Liver (tissue), 9 donors: ENCODE data around the gene CAPSL. TPM values are rescaled to one million over a fixed set of nuclear protein-coding genes. Genes with fewer than 3 reads are reported as not detected.

ENCODE experiments used
- DNase-seq: peaks from one replicate; pipeline ENCODE4 v3.0.0-alpha.2; 2017; ENCODE audit warnings: low spot score
- H3K27ac ChIP-seq, 2 donors: one replicate each; pipeline ENCODE4 v1.7.0; 2013; ENCODE audit warnings: inconsistent platforms in 2 of 2, low read length in 2 of 2, control low read depth in 1 of 2, low read depth in 1 of 2, mild to moderate bottlenecking in 1 of 2
- H3K27me3 ChIP-seq, 4 donors: one replicate each; pipeline versions ENCODE4 v1.6.1 to v1.7.0; 2013; ENCODE audit warnings: low read length in 3 of 4, inconsistent platforms in 1 of 4, mild to moderate bottlenecking in 1 of 4, moderate library complexity in 1 of 4; ENCODE audit not compliant: control insufficient read depth in 4 of 4, insufficient read depth in 4 of 4
- H3K36me3 ChIP-seq, 4 donors: one replicate each; pipeline versions ENCODE4 v1.6.1 to v1.7.0; 2013; ENCODE audit warnings: low read length in 3 of 4, mild to moderate bottlenecking in 3 of 4, low read depth in 1 of 4, moderate library complexity in 1 of 4; ENCODE audit not compliant: control insufficient read depth in 4 of 4, insufficient read depth in 3 of 4
- H3K4me1 ChIP-seq, 4 donors: one replicate each; pipeline versions ENCODE4 v1.6.1 to v1.7.0; 2013; ENCODE audit warnings: low read length in 3 of 4, mild to moderate bottlenecking in 3 of 4, moderate library complexity in 1 of 4; ENCODE audit not compliant: control insufficient read depth in 4 of 4, insufficient read depth in 4 of 4
- H3K4me3 ChIP-seq, 3 donors: one replicate each; pipeline versions ENCODE4 v1.6.1 to v1.7.0; 2013; ENCODE audit warnings: low read length in 3 of 3, control low read depth in 1 of 3, low read depth in 1 of 3, mild to moderate bottlenecking in 1 of 3
- H3K9ac ChIP-seq, 2 donors: one replicate each; pipeline ENCODE4 v1.7.0; 2013; ENCODE audit warnings: low read length in 2 of 2, mild to moderate bottlenecking in 2 of 2, moderate library complexity in 2 of 2, control low read depth in 1 of 2, low read depth in 1 of 2
- H3K9me3 ChIP-seq, 4 donors: one replicate each; pipeline versions ENCODE4 v1.6.1 to v1.7.0; 2013; ENCODE audit warnings: low read length in 3 of 4; ENCODE audit not compliant: control insufficient read depth in 4 of 4
- EGR1 ChIP-seq, 2 donors: IDR thresholded peaks; 2 replicates each; pipeline ENCODE4 v1.6.1; 2016 to 2018; ENCODE audit warnings: antibody characterized with exemption in 2 of 2, low read depth in 2 of 2
- FOXA1 ChIP-seq: IDR thresholded peaks from 2 replicates; pipeline ENCODE4 v1.6.1; 2016; ENCODE audit warnings: antibody characterized with exemption
- FOXA2 ChIP-seq: IDR thresholded peaks from 2 replicates; pipeline ENCODE4 v1.6.1; 2016; ENCODE audit warnings: antibody characterized with exemption
- GABPA ChIP-seq, 2 donors: IDR thresholded peaks in 1 of 2; conservative IDR thresholded peaks in 1 of 2; 2 replicates each; pipeline ENCODE4 v1.6.1; 2016; ENCODE audit warnings: antibody characterized with exemption in 2 of 2, mild to moderate bottlenecking in 1 of 2, moderate library complexity in 1 of 2
- HNF4A ChIP-seq, 2 donors: conservative IDR thresholded peaks; 2 replicates each; pipeline ENCODE4 v1.6.1; 2016; ENCODE audit warnings: antibody characterized with exemption in 2 of 2, mild to moderate bottlenecking in 2 of 2
- HNF4G ChIP-seq: IDR thresholded peaks from 2 replicates; pipeline ENCODE4 v1.6.1; 2016; ENCODE audit warnings: antibody characterized with exemption
- JUND ChIP-seq, 2 donors: IDR thresholded peaks; 2 replicates each; pipeline ENCODE4 v1.6.1; 2016; ENCODE audit warnings: antibody characterized with exemption in 2 of 2
- NR2F2 ChIP-seq: IDR thresholded peaks from 2 replicates; pipeline ENCODE4 v1.6.1; 2016; ENCODE audit warnings: antibody characterized with exemption
- RAD21 ChIP-seq, 2 donors: IDR thresholded peaks; 2 replicates each; pipeline ENCODE4 v1.6.1; 2016; ENCODE audit warnings: antibody characterized with exemption in 2 of 2, mild to moderate bottlenecking in 2 of 2
- RXRA ChIP-seq, 2 donors: IDR thresholded peaks; 2 replicates each; pipeline ENCODE4 v1.6.1; 2017 to 2018; ENCODE audit warnings: antibody characterized with exemption in 2 of 2, mild to moderate bottlenecking in 1 of 2
- SP1 ChIP-seq: IDR thresholded peaks from 2 replicates; pipeline ENCODE4 v1.6.1; 2018; ENCODE audit warnings: antibody characterized with exemption, mild to moderate bottlenecking
- TAF1 ChIP-seq: conservative IDR thresholded peaks from 2 replicates; pipeline ENCODE4 v1.6.1; 2016; ENCODE audit warnings: antibody characterized with exemption, mild to moderate bottlenecking
- YY1 ChIP-seq: IDR thresholded peaks from 2 replicates; pipeline ENCODE4 v1.6.1; 2016; ENCODE audit warnings: antibody characterized with exemption, mild to moderate bottlenecking
- WGBS: extraction: QIAGEN DNeasy Blood & Tissue Kit; methylation state at CpG from one replicate; pipeline ENCODE4 v1.1.7; 2013; 5-methylcytosine and 5-hydroxymethylcytosine counted together
- polyA plus RNA-seq, 2 donors: library from polyadenylated mRNA; stranded (reverse) in 1 of 2; unstranded in 1 of 2; fragments of 200-250 nt in 1 of 2; fragments of >200 nt in 1 of 2; fragmentation: Nextera tagmentation in 1 of 2; extraction: Ambion mirVana in 1 of 2; gene quantifications; one replicate each; pipeline versions ENCODE4 v1.2.1 to v1.2.3, GENCODE V29; 2013 to 2015
- total RNA-seq, 2 donors: library from RNA; depleted of rRNA; stranded (reverse); fragments of >200 nt; gene quantifications; one replicate each; pipeline ENCODE4 v1.2.3, GENCODE V29; 2014
- TF ChIP-seq, protein P1 (sequence below): fragments of 150-350 bp; IDR thresholded peaks from 2 replicates; pipeline ENCODE4 v1.5.1; 2017; ENCODE audit warnings: improper control_type of control experiment, low read depth, low read length; ENCODE audit not compliant: missing input control
- TF ChIP-seq, protein P2 (sequence below): IDR thresholded peaks from 2 replicates; pipeline ENCODE4 v1.6.1; 2016; ENCODE audit warnings: antibody characterized with exemption
- TF ChIP-seq, protein P3 (sequence below): IDR thresholded peaks from 2 replicates; pipeline ENCODE4 v1.6.1; 2016; ENCODE audit warnings: antibody characterized with exemption
- TF ChIP-seq, protein P4 (sequence below): IDR thresholded peaks from 2 replicates; pipeline ENCODE4 v1.6.1; 2016; ENCODE audit warnings: antibody characterized with exemption, mild to moderate bottlenecking
- TF ChIP-seq, protein P5 (sequence below): IDR thresholded peaks from 2 replicates; pipeline ENCODE4 v1.6.1; 2016; ENCODE audit warnings: antibody characterized with exemption
- donor health status: healthy.
- donor health status: healthy.
- donor health status: healthy.
- donor health status: healthy.
- donor health status: healthy.

The CAPSL gene
- total and polyA plus RNA-seq, 4 donors, result 0.37 TPM; not detected in 3

DNA sequence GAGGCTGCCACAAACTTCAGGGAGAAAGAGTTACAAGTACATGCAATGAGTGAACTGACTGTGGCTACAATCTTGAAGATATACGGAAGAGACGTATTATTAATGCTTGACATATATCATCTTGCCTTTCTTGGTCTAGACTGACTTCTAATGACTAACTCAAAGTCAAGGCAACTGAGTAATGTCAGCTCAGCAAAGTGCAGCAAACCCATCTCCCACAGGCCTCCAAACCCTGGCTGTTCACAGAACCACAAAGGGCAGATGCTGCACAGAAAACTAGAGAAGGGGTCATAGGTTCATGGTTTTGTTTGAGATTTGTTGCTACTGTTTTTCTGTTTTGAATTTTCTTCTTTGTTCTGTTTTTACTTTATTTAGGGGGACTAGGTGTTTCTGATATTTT is 60.8 kb downstream of the CAPSL start:
- 88% methylated on average over 2 of the region's 2 CpGs for WGBS
- Histone ChIP-seq H3K4me1 (no peaks in the 10 kb centered on the region), H3K4me3 (no peak overlapping the region), H3K27me3 (no peaks in the 10 kb centered on the region), H3K9me3 (no peaks in the 10 kb centered on the region), H3K9ac (no peak overlapping the region), H3K27ac (no peak overlapping the region), H3K36me3 (no peaks in the 10 kb centered on the region)
- TF ChIP-seq TAF1 (no peak), HNF4G (no peak), GABPA (IDR thresholded peaks at IDR 0.05 in 1 of 2, conservative IDR thresholded peaks at IDR 0.05 in 1 of 2) (no peak), NR2F2 (no peak), JUND (IDR thresholded peaks at IDR 0.05) (no peak), YY1 (no peak), SP1 (no peak), RAD21 (IDR thresholded peaks at IDR 0.05) (no peak)
- TF ChIP-seq, protein P1, sequence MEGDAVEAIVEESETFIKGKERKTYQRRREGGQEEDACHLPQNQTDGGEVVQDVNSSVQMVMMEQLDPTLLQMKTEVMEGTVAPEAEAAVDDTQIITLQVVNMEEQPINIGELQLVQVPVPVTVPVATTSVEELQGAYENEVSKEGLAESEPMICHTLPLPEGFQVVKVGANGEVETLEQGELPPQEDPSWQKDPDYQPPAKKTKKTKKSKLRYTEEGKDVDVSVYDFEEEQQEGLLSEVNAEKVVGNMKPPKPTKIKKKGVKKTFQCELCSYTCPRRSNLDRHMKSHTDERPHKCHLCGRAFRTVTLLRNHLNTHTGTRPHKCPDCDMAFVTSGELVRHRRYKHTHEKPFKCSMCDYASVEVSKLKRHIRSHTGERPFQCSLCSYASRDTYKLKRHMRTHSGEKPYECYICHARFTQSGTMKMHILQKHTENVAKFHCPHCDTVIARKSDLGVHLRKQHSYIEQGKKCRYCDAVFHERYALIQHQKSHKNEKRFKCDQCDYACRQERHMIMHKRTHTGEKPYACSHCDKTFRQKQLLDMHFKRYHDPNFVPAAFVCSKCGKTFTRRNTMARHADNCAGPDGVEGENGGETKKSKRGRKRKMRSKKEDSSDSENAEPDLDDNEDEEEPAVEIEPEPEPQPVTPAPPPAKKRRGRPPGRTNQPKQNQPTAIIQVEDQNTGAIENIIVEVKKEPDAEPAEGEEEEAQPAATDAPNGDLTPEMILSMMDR, result no peak
- TF ChIP-seq, protein P2, sequence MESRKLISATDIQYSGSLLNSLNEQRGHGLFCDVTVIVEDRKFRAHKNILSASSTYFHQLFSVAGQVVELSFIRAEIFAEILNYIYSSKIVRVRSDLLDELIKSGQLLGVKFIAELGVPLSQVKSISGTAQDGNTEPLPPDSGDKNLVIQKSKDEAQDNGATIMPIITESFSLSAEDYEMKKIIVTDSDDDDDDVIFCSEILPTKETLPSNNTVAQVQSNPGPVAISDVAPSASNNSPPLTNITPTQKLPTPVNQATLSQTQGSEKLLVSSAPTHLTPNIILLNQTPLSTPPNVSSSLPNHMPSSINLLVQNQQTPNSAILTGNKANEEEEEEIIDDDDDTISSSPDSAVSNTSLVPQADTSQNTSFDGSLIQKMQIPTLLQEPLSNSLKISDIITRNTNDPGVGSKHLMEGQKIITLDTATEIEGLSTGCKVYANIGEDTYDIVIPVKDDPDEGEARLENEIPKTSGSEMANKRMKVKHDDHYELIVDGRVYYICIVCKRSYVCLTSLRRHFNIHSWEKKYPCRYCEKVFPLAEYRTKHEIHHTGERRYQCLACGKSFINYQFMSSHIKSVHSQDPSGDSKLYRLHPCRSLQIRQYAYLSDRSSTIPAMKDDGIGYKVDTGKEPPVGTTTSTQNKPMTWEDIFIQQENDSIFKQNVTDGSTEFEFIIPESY, result no peak
- TF ChIP-seq, protein P3, sequence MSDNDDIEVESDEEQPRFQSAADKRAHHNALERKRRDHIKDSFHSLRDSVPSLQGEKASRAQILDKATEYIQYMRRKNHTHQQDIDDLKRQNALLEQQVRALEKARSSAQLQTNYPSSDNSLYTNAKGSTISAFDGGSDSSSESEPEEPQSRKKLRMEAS, result no peak
- no peak for DNase-seq

DNA sequence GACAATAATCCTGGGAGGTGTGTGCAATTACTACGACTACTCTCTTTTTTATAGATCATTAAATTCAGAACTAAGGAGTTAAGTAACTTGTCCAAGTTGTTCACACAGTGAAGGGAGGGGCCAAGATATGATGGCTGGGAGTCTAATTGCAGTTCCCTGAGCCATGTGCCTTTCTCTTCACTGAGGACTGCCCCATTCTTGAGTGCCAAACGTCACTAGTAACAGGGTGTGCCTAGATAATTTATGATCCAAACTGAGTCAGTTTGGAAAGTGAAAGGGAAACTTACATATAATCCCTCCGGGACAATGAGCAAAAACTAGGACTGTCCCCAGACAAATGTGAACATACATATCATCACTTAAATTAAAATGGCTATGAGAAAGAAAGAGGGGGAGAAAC is 61.5 kb downstream of the CAPSL start:
- WGBS, result 59% methylated on average over 3 of the region's 3 CpGs
- H3K27me3 ChIP-seq, result no peaks in the 10 kb centered on the region
- H3K4me3 ChIP-seq, result no peak overlapping the region
- DNase-seq, result no peak
- H3K4me1 ChIP-seq, result no peaks in the 10 kb centered on the region
- H3K27ac ChIP-seq, result no peak overlapping the region
- no peak for TF ChIP-seq HNF4G
- TF ChIP-seq, protein P1, result no peak
- no peak for TF ChIP-seq GABPA (IDR thresholded peaks at IDR 0.05 in 1 of 2, conservative IDR thresholded peaks at IDR 0.05 in 1 of 2)
- no peak for TF ChIP-seq HNF4A (conservative IDR thresholded peaks at IDR 0.05)
- TF ChIP-seq JUND (IDR thresholded peaks at IDR 0.05), result no peak
- TF ChIP-seq FOXA1, result no peak
- TF ChIP-seq NR2F2, result no peak
- TF ChIP-seq RXRA (IDR thresholded peaks at IDR 0.05), result no peak
- TF ChIP-seq, protein P4, sequence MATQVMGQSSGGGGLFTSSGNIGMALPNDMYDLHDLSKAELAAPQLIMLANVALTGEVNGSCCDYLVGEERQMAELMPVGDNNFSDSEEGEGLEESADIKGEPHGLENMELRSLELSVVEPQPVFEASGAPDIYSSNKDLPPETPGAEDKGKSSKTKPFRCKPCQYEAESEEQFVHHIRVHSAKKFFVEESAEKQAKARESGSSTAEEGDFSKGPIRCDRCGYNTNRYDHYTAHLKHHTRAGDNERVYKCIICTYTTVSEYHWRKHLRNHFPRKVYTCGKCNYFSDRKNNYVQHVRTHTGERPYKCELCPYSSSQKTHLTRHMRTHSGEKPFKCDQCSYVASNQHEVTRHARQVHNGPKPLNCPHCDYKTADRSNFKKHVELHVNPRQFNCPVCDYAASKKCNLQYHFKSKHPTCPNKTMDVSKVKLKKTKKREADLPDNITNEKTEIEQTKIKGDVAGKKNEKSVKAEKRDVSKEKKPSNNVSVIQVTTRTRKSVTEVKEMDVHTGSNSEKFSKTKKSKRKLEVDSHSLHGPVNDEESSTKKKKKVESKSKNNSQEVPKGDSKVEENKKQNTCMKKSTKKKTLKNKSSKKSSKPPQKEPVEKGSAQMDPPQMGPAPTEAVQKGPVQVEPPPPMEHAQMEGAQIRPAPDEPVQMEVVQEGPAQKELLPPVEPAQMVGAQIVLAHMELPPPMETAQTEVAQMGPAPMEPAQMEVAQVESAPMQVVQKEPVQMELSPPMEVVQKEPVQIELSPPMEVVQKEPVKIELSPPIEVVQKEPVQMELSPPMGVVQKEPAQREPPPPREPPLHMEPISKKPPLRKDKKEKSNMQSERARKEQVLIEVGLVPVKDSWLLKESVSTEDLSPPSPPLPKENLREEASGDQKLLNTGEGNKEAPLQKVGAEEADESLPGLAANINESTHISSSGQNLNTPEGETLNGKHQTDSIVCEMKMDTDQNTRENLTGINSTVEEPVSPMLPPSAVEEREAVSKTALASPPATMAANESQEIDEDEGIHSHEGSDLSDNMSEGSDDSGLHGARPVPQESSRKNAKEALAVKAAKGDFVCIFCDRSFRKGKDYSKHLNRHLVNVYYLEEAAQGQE, result no peak
- no peak for TF ChIP-seq TAF1
- TF ChIP-seq SP1, result no peak
- TF ChIP-seq RAD21 (IDR thresholded peaks at IDR 0.05), result no peak
- no peak for TF ChIP-seq EGR1 (IDR thresholded peaks at IDR 0.05; ENCODE audit: low read depth in 2 of 2)
- TF ChIP-seq, protein P5, sequence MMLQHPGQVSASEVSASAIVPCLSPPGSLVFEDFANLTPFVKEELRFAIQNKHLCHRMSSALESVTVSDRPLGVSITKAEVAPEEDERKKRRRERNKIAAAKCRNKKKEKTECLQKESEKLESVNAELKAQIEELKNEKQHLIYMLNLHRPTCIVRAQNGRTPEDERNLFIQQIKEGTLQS, result no peak
- TF ChIP-seq YY1, result no peak
- TF ChIP-seq, protein P2, result no peak
- TF ChIP-seq FOXA2, result no peak
- no peaks in the 10 kb centered on the region for H3K9me3 ChIP-seq
- H3K9ac ChIP-seq, result no peak overlapping the region
- H3K36me3 ChIP-seq, result no peaks in the 10 kb centered on the region
